Measurements from ENCODE around the gene SCN3B.

Gene SCN3B

DNA sequence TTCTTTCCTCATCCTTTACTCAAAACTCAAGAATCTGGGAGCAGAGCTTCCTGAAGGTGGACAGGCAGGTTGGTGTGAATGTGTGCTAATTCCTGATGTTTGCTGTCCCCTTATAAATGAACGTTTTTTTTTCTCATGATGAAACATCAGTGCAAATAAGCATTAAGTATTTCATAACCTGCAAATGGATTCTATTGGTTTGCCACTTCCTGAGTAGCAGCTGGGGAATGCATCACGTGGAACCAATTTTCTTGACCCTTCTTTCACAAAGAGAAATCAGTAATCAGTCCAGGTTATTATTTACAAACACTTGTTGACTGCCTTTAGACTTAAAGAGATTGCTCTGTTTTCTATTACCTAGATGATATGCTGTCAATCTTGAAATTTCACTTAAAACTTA, 40.1 kb upstream of the SCN3B start:
- Histone ChIP-seq H3K4me1 (ENCODE audit: control extremely low read depth in 1 of 4, control insufficient read depth in 4 of 4, insufficient read depth in 4 of 4, low read length in 3 of 4) (no peaks in the 10 kb centered on the region), H3K27ac (ENCODE audit: insufficient read depth in 1 of 2, low read depth in 1 of 2, low read length in 2 of 2, poor library complexity in 1 of 2, severe bottlenecking in 2 of 2) (no peak overlapping the region), H3K36me3 (ENCODE audit: control insufficient read depth in 4 of 4, insufficient read depth in 4 of 4, low read length in 3 of 4) (no peaks in the 10 kb centered on the region), H3K4me3 (ENCODE audit: control insufficient read depth in 1 of 7, extremely low read depth in 1 of 7, insufficient read depth in 4 of 7, low read depth in 2 of 7, low read length in 6 of 7) (no peak overlapping the region), H3K27me3 (replicated peaks in 2 of 5; ENCODE audit: control insufficient read depth in 4 of 5, insufficient read depth in 5 of 5, low read length in 4 of 5) (peaks cover 0 to 8% (median 3%) of the 10 kb centered on the region in 5 experiments), H3K9me3 (ENCODE audit: control extremely low read depth in 1 of 5, control insufficient read depth in 4 of 5, insufficient read depth in 2 of 5, low read depth in 1 of 5, low read length in 4 of 5) (peaks cover 0 to 2% (median 0%) of the 10 kb centered on the region in 5 experiments)
- ChIA-PET CTCF (no interaction called here), POLR2A (no interaction called here)
- DNase-seq: no peak
- 44% methylated on average over 1 of the region's 2 CpGs for WGBS (ENCODE audit: insufficient coverage)

DNA sequence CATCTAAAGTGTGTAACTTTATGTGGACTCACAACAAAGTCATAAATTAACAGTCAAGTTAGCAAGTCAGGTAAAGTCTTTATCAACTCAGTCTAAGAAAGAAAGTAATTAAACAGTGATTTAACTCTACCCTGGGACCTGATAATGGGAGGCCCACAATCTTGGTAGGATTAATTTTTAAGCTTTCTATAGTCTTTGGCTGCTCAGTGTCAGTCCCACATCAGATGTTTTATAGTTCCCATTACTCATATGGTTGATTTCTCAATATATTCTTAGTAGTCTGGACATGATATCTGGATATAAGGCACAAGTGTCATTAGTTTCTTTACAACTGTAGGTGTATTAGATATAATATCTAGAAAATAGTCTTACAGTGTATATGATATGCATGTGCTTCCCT, 38.5 kb upstream of the SCN3B start:
- Histone ChIP-seq H3K4me1 (ENCODE audit: control extremely low read depth in 1 of 4, control insufficient read depth in 4 of 4, insufficient read depth in 4 of 4, low read length in 3 of 4) (no peaks in the 10 kb centered on the region), H3K27ac (ENCODE audit: insufficient read depth in 1 of 2, low read depth in 1 of 2, low read length in 2 of 2, poor library complexity in 1 of 2, severe bottlenecking in 2 of 2) (no peak overlapping the region), H3K4me3 (ENCODE audit: control insufficient read depth in 1 of 7, extremely low read depth in 1 of 7, insufficient read depth in 4 of 7, low read depth in 2 of 7, low read length in 6 of 7) (no peak overlapping the region), H3K9me3 (ENCODE audit: control extremely low read depth in 1 of 5, control insufficient read depth in 4 of 5, insufficient read depth in 2 of 5, low read depth in 1 of 5, low read length in 4 of 5) (peaks cover 0 to 2% (median 0%) of the 10 kb centered on the region in 5 experiments), H3K36me3 (ENCODE audit: control insufficient read depth in 4 of 4, insufficient read depth in 4 of 4, low read length in 3 of 4) (no peaks in the 10 kb centered on the region), H3K27me3 (replicated peaks in 2 of 5; ENCODE audit: control insufficient read depth in 4 of 5, insufficient read depth in 5 of 5, low read length in 4 of 5) (peaks cover 0 to 9% (median 5%) of the 10 kb centered on the region in 5 experiments)
- POLR2A ChIA-PET: no interaction called here
- CTCF ChIA-PET: interaction anchor here (1.0 to 1.1 kb wide), 2 partner anchors 13 to 15 kb away, joined by 3 to 4 read pairs; no protein-coding TSS in a partner anchor
- no peak for DNase-seq

DNA sequence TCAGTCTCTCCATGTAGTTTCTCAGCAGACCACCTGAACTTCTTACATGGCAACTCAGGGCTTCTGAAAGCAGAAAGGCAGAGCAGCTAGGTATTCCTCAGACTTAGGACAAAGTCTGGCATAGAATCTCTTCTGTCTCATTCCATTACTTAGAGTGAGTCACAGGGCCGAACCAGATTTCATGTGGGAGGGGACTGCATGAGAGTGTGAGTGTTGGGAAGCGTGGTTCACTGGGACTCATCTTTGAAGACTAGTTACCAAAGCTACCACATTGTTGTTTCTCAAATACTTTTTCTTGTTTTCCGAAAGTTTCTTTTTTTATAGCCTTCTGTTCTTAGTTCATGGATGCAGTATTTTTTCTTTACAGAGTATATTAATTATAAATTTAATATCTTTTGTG, 36.1 kb upstream of the SCN3B start:
- CTCF ChIA-PET: no interaction called here

DNA sequence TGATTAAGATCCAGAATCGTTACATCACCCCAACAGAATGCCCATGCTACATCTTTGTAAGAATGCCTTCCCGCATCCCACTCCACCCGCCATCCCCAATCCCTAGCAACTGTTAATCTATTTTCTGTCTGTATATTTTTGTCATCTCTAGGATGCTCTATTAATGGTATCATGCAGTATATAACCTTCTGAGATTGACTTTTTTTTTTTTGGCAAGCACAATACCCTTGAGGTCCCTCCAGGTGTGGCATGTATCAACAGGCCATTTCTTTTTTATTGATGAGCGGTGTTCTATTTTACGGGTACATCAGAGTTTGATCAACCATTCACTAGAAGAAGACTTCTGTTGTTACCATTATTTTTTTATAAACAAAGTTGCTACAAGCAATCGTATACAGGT, 30.2 kb upstream of the SCN3B start:
- Histone ChIP-seq H3K4me3 (ENCODE audit: control insufficient read depth in 1 of 7, extremely low read depth in 1 of 7, insufficient read depth in 4 of 7, low read depth in 2 of 7, low read length in 6 of 7) (no peak overlapping the region), H3K27ac (ENCODE audit: insufficient read depth in 1 of 2, low read depth in 1 of 2, low read length in 2 of 2, poor library complexity in 1 of 2, severe bottlenecking in 2 of 2) (no peak overlapping the region), H3K36me3 (ENCODE audit: control insufficient read depth in 4 of 4, insufficient read depth in 4 of 4, low read length in 3 of 4) (no peaks in the 10 kb centered on the region), H3K4me1 (ENCODE audit: control extremely low read depth in 1 of 4, control insufficient read depth in 4 of 4, insufficient read depth in 4 of 4, low read length in 3 of 4) (no peaks in the 10 kb centered on the region), H3K9me3 (ENCODE audit: control extremely low read depth in 1 of 5, control insufficient read depth in 4 of 5, insufficient read depth in 2 of 5, low read depth in 1 of 5, low read length in 4 of 5) (no peaks in the 10 kb centered on the region), H3K27me3 (replicated peaks in 2 of 5; ENCODE audit: control insufficient read depth in 4 of 5, insufficient read depth in 5 of 5, low read length in 4 of 5) (peaks cover 0 to 13% (median 7%) of the 10 kb centered on the region in 5 experiments)
- 100% methylated on average over 1 of the region's 6 CpGs for WGBS (ENCODE audit: insufficient coverage)
- ChIA-PET CTCF (no interaction called here), POLR2A (interaction anchor here (0.8 kb wide), 1 partner anchor 21 kb away, joined by 3 read pairs; no protein-coding TSS in a partner anchor)
- no peak for DNase-seq

More for the DNA sequence above, 36.1 kb upstream of the SCN3B start:
- Histone ChIP-seq H3K27ac (ENCODE audit: insufficient read depth in 1 of 2, low read depth in 1 of 2, low read length in 2 of 2, poor library complexity in 1 of 2, severe bottlenecking in 2 of 2) (no peak overlapping the region), H3K4me1 (ENCODE audit: control extremely low read depth in 1 of 4, control insufficient read depth in 4 of 4, insufficient read depth in 4 of 4, low read length in 3 of 4) (no peaks in the 10 kb centered on the region), H3K36me3 (ENCODE audit: control insufficient read depth in 4 of 4, insufficient read depth in 4 of 4, low read length in 3 of 4) (no peaks in the 10 kb centered on the region), H3K27me3 (replicated peaks in 2 of 5; ENCODE audit: control insufficient read depth in 4 of 5, insufficient read depth in 5 of 5, low read length in 4 of 5) (peaks cover 0 to 13% (median 6%) of the 10 kb centered on the region in 5 experiments), H3K9me3 (ENCODE audit: control extremely low read depth in 1 of 5, control insufficient read depth in 4 of 5, insufficient read depth in 2 of 5, low read depth in 1 of 5, low read length in 4 of 5) (peaks cover 0 to 2% (median 0%) of the 10 kb centered on the region in 5 experiments), H3K4me3 (ENCODE audit: control insufficient read depth in 1 of 7, extremely low read depth in 1 of 7, insufficient read depth in 4 of 7, low read depth in 2 of 7, low read length in 6 of 7) (no peak overlapping the region)
- DNase-seq: no peak
- POLR2A ChIA-PET: no interaction called here
- no CpG with 5 or more reads among the region's 3 CpGs for WGBS (ENCODE audit: insufficient coverage)

DNA sequence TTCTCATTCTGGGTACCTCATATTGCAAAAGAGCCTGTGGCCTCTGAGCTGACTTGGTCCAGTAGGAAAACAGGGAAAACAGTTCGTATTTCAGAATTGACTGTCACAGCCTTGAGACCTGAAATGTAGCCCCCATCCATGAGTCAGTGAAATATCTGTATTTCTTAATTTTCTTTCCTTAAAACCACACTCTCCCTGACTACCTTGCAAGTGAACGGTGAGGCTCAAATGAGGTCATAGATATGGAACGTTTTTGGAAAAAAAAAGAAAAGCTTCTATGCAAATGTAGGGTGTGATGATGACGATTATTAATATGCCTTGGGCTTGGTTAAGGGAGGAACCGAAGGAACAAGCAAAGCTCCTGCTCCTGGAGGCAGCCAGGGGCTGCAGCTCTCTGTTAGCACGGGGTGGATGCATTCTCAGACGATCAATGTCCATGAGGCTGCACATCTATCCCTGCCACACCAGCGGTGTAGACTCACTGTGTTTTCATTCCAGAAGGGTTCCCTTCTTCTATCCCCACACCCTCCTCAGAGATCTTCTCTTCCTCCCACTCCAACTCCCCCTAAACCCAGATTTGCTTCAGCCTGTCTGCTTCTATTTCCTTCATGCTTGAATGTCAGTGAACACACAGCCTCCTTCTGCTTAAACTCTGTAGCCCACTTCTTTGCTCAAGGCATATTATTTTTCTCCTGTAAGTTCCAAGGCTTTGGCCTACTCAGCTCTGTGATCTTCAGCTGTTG, 29.2 kb upstream of the SCN3B start:
- H3K27ac ChIP-seq (ENCODE audit: insufficient read depth in 1 of 2, low read depth in 1 of 2, low read length in 2 of 2, poor library complexity in 1 of 2, severe bottlenecking in 2 of 2): no peak overlapping the region
- H3K4me1 ChIP-seq (ENCODE audit: control extremely low read depth in 1 of 4, control insufficient read depth in 4 of 4, insufficient read depth in 4 of 4, low read length in 3 of 4): no peaks in the 10 kb centered on the region
- no peak overlapping the region for H3K4me3 ChIP-seq (ENCODE audit: control insufficient read depth in 1 of 7, extremely low read depth in 1 of 7, insufficient read depth in 4 of 7, low read depth in 2 of 7, low read length in 6 of 7)
- peaks cover 0 to 12% (median 5%) of the 10 kb centered on the region in 5 experiments for H3K27me3 ChIP-seq (replicated peaks in 2 of 5; ENCODE audit: control insufficient read depth in 4 of 5, insufficient read depth in 5 of 5, low read length in 4 of 5)
- ChIA-PET CTCF (interaction anchor here (1.2 kb wide), 1 partner anchor 28 kb away, joined by 4 read pairs; no protein-coding TSS in a partner anchor), POLR2A (interaction anchor here (0.8 kb wide), 1 partner anchor 22 kb away, joined by 3 read pairs; no protein-coding TSS in a partner anchor)
- WGBS (ENCODE audit: insufficient coverage): 73% methylated on average over 7 of the region's 8 CpGs
- H3K9me3 ChIP-seq (ENCODE audit: control extremely low read depth in 1 of 5, control insufficient read depth in 4 of 5, insufficient read depth in 2 of 5, low read depth in 1 of 5, low read length in 4 of 5): no peaks in the 10 kb centered on the region
- H3K36me3 ChIP-seq (ENCODE audit: control insufficient read depth in 4 of 4, insufficient read depth in 4 of 4, low read length in 3 of 4): no peaks in the 10 kb centered on the region
- no peak for DNase-seq

DNA sequence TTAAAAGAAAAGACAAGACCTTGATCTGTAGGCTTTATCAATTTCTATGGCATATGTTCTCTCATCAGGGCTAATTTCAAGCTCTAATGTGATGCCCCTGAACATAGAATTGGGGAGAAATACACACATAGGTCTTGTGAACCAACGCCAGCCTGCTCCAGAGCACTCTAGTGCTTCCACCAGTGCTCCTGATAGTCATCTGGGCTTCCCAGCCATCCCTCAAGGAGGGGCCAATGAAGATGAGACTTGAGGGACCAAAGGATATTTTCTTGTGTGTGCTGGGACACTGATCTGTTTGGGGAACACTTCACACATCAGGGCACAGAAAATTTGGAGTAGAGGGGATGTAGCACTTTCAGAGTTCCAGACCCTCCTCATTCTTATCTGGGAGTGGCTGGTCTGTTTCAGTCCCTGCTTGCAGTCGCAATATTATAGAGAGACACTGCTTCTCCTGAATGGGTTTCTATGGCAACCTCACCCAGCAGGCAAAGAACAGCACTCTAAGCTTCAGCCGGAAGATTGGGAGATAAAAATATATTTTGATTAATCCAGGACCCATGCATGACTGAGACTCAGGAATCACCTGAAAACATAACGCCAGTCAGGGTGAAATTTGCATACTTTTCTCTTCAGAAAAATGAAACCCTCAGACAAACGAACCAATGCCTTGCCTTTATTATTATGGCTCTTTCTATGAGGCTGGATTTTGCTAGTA, 28.4 kb upstream of the SCN3B start:
- H3K4me1 ChIP-seq (ENCODE audit: control extremely low read depth in 1 of 4, control insufficient read depth in 4 of 4, insufficient read depth in 4 of 4, low read length in 3 of 4): no peaks in the 10 kb centered on the region
- H3K27me3 ChIP-seq (replicated peaks in 2 of 5; ENCODE audit: control insufficient read depth in 4 of 5, insufficient read depth in 5 of 5, low read length in 4 of 5): peaks cover 0 to 14% (median 5%) of the 10 kb centered on the region in 5 experiments
- 80% methylated on average over 4 of the region's 5 CpGs for WGBS (ENCODE audit: insufficient coverage)
- no peaks in the 10 kb centered on the region for H3K36me3 ChIP-seq (ENCODE audit: control insufficient read depth in 4 of 4, insufficient read depth in 4 of 4, low read length in 3 of 4)
- ChIA-PET CTCF (interaction anchor here (1.0 to 1.2 kb wide), 2 partner anchors 28 to 41 kb away, joined by 3 to 4 read pairs; no protein-coding TSS in a partner anchor), POLR2A (no interaction called here)
- H3K27ac ChIP-seq (ENCODE audit: insufficient read depth in 1 of 2, low read depth in 1 of 2, low read length in 2 of 2, poor library complexity in 1 of 2, severe bottlenecking in 2 of 2): no peak overlapping the region
- H3K4me3 ChIP-seq (ENCODE audit: control insufficient read depth in 1 of 7, extremely low read depth in 1 of 7, insufficient read depth in 4 of 7, low read depth in 2 of 7, low read length in 6 of 7): no peak overlapping the region
- no peak for DNase-seq
- H3K9me3 ChIP-seq (ENCODE audit: control extremely low read depth in 1 of 5, control insufficient read depth in 4 of 5, insufficient read depth in 2 of 5, low read depth in 1 of 5, low read length in 4 of 5): no peaks in the 10 kb centered on the region

DNA sequence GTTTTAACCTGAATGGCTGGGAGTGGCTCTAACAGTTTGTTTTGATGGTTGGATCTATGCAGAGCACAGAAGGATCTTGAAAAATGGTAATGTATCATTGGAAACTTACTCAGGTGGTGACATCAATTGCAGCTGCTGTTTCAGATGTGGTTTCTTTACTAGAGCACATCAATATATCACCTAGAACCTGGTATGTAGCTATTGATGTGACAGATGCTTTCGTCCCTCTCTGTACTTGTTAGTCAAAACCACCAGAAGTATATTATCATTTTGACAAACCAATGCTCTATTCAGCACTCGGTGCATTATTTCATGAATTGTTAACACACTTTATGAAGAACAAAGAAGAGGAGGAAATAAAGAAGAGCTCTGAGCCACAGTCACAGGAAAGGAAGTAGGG, 26.6 kb upstream of the SCN3B start:
- CTCF ChIA-PET: no interaction called here
- no CpG with 5 or more reads among the region's 2 CpGs for WGBS (ENCODE audit: insufficient coverage)
- Histone ChIP-seq H3K36me3 (ENCODE audit: control insufficient read depth in 4 of 4, insufficient read depth in 4 of 4, low read length in 3 of 4) (no peaks in the 10 kb centered on the region), H3K4me1 (ENCODE audit: control extremely low read depth in 1 of 4, control insufficient read depth in 4 of 4, insufficient read depth in 4 of 4, low read length in 3 of 4) (no peaks in the 10 kb centered on the region), H3K27me3 (replicated peaks in 2 of 5; ENCODE audit: control insufficient read depth in 4 of 5, insufficient read depth in 5 of 5, low read length in 4 of 5) (peaks cover 0 to 9% (median 2%) of the 10 kb centered on the region in 5 experiments), H3K4me3 (ENCODE audit: control insufficient read depth in 1 of 7, extremely low read depth in 1 of 7, insufficient read depth in 4 of 7, low read depth in 2 of 7, low read length in 6 of 7) (no peak overlapping the region), H3K9me3 (ENCODE audit: control extremely low read depth in 1 of 5, control insufficient read depth in 4 of 5, insufficient read depth in 2 of 5, low read depth in 1 of 5, low read length in 4 of 5) (no peaks in the 10 kb centered on the region), H3K27ac (ENCODE audit: insufficient read depth in 1 of 2, low read depth in 1 of 2, low read length in 2 of 2, poor library complexity in 1 of 2, severe bottlenecking in 2 of 2) (no peak overlapping the region)
- no peak for DNase-seq
- POLR2A ChIA-PET: no interaction called here
